ENCODE data around the gene NDC80. TPM values are rescaled to one million over a fixed set of nuclear protein-coding genes. Genes with fewer than 3 reads are reported as not detected.

Gene NDC80
- total and polyA plus RNA-seq, 9 of the 15 experiments (the other 6 are each of a cell fraction or from before 2014, with no cell fraction given): 65.2 to 97.9 (median 83.3) TPM

DNA sequence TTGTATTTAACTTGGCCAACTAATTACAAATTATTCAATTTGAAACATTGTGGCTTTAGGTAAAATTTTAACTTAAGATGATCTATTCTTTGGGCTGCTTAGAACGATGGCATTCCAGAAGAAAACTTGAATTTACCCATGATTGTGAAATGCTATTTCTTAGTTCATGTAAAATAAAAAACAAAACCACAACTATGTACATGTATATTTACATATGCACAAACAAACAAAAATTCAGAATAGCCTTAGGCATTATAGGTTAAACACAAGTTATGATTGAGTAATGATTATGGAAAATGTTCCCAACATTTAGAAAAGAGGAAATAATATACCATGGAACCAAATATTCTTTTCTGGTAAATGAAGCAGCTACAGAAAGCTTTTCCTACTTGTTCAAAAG, 80.6 kb downstream of the NDC80 start:
- intact Hi-C loops (cut with micrococcal nuclease): no loop called here

More for the DNA sequence above, 80.6 kb downstream of the NDC80 start:
- Histone ChIP-seq H3K4me3 (no peak overlapping the region), H3K27ac (ENCODE audit: extremely low read depth, low read depth, low read length) (no peak overlapping the region), H3K9me1 (ENCODE audit: control insufficient read depth, insufficient read depth, low read length) (no peaks in the 10 kb centered on the region), H4K20me1 (replicated peaks; ENCODE audit: control insufficient read depth, insufficient read depth, low read length) (peaks cover 10% of the 10 kb centered on the region; the same call in 1 of the 2 replicates), H3K79me2 (ENCODE audit: control insufficient read depth, insufficient read depth, low read length) (peaks cover 18% of the 10 kb centered on the region), H3K4me2 (ENCODE audit: insufficient read depth, low read length) (no peak overlapping the region), H3K36me3 (ENCODE audit: control insufficient read depth, insufficient read depth, low read length) (no peaks in the 10 kb centered on the region), H3K4me1 (replicated peaks in 1 of 2; ENCODE audit: control insufficient read depth in 2 of 2, insufficient read depth in 2 of 2, low read length in 2 of 2) (peaks cover 7 to 13% of the 10 kb centered on the region in 2 experiments; a peak in 4 of 5 replicates), H3K9ac (ENCODE audit: insufficient read depth in 1 of 2, low read depth in 2 of 2, low read length in 2 of 2) (no peak overlapping the region), H3K27me3 (ENCODE audit: control insufficient read depth in 2 of 2, insufficient read depth in 2 of 2, low read length in 2 of 2) (no peaks in the 10 kb centered on the region), H2AFZ (ENCODE audit: low read depth, low read length) (no peak overlapping the region), H3K9me3 (replicated peaks; ENCODE audit: control insufficient read depth, insufficient read depth, low read depth, low read length) (no peaks in the 10 kb centered on the region)
- ATAC-seq (no peak), FAIRE-seq (no peak), DNase-seq (ENCODE audit: extremely low read depth in 1 of 4, low spot score in 3 of 4) (no peak)
- ChIA-PET POLR2A (interaction anchor here (0.6 to 1.7 kb wide), 3 partner anchors 15 to 1975 kb away, joined by 3 to 4 read pairs (median 4); no protein-coding TSS in a partner anchor), CTCF (ENCODE audit: low intra/inter-chr PET ratio) (no interaction called here)
- in situ Hi-C loops (cut with MboI): no loop called here
- WGBS (ENCODE audit: insufficient coverage, low coverage, missing lambda C conversion rate): 22% methylated on average over 1 of the region's 1 CpG
- TF ChIP-seq SIRT6 (IDR thresholded peaks at IDR 0.05; ENCODE audit: low read depth, low read length) (no peak), MCM2 (IDR thresholded peaks at IDR 0.05; ENCODE audit: low read depth) (no peak), ZNF668 (CRISPR knock-in tag; IDR thresholded peaks at IDR 0.05) (no peak), FOSL1 (tag; conservative IDR thresholded peaks at IDR 0.05) (no peak), HMG20A (CRISPR knock-in tag; conservative IDR thresholded peaks at IDR 0.05) (no peak), ZKSCAN8 (CRISPR knock-in tag; IDR thresholded peaks at IDR 0.05) (no peak), HBP1 (CRISPR knock-in tag; IDR thresholded peaks at IDR 0.05) (no peak), HNRNPUL1 (IDR thresholded peaks at IDR 0.05; ENCODE audit: low read length) (no peak), NFATC3 (IDR thresholded peaks at IDR 0.05) (no peak), FOXA3 (CRISPR knock-in tag; conservative IDR thresholded peaks at IDR 0.05 in 1 of 2, IDR thresholded peaks at IDR 0.05 in 1 of 2) (no peak), ZNF644 (tag; IDR thresholded peaks at IDR 0.05; ENCODE audit: low read depth) (no peak), DIDO1 (tag; IDR thresholded peaks at IDR 0.05; ENCODE audit: low read depth) (no peak)
- TF ChIP-seq, protein P1, sequence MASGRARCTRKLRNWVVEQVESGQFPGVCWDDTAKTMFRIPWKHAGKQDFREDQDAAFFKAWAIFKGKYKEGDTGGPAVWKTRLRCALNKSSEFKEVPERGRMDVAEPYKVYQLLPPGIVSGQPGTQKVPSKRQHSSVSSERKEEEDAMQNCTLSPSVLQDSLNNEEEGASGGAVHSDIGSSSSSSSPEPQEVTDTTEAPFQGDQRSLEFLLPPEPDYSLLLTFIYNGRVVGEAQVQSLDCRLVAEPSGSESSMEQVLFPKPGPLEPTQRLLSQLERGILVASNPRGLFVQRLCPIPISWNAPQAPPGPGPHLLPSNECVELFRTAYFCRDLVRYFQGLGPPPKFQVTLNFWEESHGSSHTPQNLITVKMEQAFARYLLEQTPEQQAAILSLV (tag; IDR thresholded peaks at IDR 0.05): no peak
- TF ChIP-seq, protein P2, sequence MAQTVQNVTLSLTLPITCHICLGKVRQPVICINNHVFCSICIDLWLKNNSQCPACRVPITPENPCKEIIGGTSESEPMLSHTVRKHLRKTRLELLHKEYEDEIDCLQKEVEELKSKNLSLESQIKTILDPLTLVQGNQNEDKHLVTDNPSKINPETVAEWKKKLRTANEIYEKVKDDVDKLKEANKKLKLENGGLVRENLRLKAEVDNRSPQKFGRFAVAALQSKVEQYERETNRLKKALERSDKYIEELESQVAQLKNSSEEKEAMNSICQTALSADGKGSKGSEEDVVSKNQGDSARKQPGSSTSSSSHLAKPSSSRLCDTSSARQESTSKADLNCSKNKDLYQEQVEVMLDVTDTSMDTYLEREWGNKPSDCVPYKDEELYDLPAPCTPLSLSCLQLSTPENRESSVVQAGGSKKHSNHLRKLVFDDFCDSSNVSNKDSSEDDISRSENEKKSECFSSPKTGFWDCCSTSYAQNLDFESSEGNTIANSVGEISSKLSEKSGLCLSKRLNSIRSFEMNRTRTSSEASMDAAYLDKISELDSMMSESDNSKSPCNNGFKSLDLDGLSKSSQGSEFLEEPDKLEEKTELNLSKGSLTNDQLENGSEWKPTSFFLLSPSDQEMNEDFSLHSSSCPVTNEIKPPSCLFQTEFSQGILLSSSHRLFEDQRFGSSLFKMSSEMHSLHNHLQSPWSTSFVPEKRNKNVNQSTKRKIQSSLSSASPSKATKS (CRISPR knock-in tag; IDR thresholded peaks at IDR 0.05): no peak
- BruUV-seq (replicated peaks): no TSS peak

All from K562 (cell line).